HG03196 (cell line): ENCODE measurements around the gene TOX4.

Source experiments
- ATAC-seq: cut with Tn5 transposase; IDR thresholded peaks from one replicate; pipeline ENCODE4 v1.9.1; 2021; ENCODE audit not compliant: unreplicated experiment

TOX4 gene

DNA sequence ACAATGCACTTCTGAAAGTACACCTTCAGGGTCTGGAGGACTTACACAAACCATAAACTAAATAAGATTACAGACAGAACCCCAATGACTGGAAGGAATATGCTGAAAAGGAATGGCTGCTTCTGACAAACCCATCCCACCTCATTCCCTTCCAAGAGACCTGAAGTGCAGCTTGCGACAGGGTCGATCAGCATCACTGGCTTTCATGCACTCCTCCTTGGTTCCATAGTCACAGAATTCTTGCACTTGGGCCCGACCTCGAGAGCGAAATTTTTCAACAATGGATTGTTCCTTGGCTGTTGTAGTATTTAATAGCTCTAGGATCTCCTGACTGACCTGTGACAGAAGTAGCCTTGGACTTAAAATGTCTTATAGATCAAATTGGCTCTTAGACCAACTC lies 24.6 kb downstream of the TOX4 start:
- ATAC-seq: no peak

DNA sequence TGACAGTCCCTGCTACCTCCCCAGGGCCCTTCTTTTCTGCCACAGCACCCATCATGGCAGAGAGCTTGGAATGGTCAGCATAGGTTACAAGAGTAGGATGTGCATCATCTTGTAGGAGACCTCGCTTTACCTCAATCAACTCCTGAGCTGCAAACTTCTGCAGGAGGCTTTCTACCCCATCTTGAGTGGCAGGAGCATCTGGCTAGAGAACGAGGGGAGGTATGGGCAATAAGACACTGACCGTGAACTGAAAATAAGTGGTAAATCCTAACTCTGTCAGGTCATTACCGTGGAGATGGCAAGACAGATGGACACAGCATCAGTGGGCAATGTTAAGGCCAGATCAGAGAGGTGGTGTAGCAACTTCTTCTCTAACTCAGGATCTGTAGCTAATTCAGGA lies 26.4 kb downstream of the TOX4 start:
- ATAC-seq: no peak

DNA sequence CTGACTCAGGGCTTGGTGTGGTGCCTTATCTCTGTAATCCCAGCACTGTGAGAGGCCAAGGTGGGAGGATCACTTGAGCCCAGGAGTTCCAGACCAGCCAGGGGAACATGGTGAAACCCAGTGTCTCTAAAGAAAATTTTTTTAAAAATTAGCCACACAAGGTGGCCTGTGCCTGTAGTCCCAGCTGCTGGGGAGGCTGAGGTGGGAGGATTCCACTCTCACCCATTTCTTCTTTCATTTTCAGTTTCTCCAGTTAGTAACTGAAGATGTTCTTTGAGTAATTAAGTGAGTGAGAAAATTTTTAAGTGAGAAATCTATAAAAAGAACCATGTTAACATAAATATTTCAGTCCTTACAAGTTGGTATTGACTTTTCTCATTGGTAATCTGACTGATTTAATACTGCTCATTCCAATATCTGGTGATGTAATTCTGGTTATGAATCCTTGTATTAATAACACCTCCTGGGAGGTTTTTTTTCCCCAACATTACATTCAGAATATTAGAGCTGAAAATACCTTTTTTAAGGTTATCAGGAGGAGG lies 28.1 kb downstream of the TOX4 start:
- ATAC-seq: peak; percentile 75

DNA sequence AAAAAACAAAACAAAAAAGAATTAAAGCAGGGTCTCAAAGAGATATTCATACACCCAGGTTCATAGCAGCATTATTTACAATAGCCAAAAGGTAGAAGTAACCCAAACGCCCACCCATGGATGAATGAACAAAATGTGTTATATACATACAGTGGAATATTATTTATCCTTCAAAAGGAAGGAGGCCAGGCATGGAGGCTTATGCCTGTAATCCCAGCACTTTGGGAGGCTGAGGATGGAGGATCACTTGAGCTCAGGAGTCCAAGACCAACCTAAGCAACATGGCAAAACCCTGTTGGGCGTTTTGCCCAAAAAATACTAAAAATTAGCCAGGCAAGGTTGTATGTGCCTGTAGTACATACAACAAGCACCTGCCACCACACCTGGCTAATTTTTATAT lies 29.6 kb downstream of the TOX4 start:
- no peak for ATAC-seq

DNA sequence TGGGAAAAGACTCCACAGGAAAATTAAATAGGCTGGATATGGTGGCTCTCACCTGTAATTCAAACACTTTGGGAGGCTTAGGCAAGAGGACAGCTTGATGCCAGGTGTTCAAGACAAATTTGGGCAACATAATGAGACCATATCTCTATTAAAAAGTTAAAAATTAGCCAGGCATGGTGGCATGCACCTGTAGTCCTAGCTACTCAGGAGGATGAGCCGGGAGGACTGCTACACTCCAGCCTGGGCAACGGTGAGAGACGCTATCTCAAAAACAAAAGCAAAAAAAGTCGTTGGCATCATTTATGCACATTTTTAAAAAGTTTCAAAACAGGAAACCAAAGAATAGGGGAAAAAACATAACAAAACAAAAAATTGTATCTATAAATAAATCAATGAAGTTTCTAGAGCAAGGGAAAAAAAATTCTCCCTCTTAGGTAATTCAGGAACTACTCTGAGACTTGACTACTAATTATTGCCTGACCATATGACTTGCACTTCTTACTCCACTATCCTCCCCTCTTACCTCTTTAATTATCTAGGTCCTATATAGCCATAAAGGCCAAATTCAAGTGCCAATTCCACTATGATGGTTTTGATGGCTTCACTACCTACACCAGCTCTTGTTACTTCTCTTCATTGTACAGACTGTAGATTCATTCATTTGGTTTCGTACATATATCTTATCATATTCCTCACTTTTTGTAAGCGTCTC lies 32.6 kb downstream of the TOX4 start:
- no peak for ATAC-seq

DNA sequence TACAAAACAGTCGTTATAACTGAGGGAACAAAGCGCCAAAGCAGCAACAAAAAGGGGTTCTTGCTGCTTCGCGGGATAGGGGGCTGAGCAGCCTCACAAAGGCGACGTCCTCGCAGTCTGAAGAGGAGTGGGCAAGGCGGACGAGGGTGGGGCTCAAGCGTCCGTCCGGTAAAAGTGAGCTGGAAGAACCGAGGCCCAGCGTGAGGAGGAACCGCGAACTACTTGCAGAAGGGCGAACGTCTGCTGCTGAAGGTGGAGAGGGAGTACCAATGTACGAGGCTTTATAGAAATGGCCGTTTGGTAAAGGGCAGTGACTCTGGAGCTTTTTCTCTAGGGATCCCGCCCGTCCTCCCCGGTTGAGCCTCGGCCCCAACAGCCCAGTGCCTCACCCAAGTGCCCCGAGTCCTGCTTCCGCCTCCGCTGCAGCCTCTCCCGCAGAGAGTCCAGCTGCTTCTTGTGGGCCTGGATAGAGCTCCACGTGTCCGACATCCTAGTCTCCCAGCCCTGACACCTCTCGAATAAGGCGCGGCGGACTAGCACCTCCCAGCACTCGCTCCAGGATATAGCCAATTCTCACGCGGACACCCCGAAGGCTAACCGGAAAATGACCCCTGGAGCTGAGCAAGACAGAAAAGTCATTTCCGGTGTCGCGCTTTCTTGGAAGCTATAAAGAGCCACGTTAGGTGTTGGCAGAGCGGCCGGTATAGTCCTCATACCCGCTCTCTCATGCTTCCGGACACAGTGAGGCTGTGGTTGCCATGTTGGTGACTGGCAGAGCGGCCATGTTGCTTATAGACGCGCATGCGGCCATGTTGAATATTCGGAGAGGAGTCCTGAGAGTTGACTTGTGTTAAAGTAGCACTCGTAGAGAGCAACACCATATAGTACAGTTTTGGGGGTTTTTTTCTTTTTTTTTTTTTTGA lies 34.0 kb downstream of the TOX4 start, which contains the start of gene METTL3:
TSS of gene METTL3 (minus strand) at position 606 of the 923 bp plus-strand sequence. CDS start at position 489, 117 bp downstream.
- ATAC-seq: peak; percentile 99

DNA sequence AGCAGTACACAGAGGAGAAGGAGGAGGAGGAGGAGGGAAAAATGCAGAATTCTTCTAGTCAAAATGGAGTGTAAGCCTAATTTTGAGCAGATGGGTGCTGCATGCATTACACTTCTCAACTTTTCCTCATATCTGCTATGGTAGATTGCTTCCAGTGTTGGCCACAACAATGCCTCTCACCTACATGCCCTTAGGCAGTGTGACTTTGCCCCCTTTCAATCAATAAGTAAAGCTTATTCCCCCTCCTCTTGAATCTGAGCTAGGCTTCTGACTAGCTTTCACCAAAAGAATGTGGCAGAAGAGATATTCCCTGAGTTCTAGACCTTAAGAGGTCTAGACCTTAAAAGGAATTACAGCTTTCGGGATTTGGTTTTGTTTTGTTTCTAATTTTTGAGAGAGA lies 37.3 kb downstream of the TOX4 start:
- ATAC-seq: no peak

DNA sequence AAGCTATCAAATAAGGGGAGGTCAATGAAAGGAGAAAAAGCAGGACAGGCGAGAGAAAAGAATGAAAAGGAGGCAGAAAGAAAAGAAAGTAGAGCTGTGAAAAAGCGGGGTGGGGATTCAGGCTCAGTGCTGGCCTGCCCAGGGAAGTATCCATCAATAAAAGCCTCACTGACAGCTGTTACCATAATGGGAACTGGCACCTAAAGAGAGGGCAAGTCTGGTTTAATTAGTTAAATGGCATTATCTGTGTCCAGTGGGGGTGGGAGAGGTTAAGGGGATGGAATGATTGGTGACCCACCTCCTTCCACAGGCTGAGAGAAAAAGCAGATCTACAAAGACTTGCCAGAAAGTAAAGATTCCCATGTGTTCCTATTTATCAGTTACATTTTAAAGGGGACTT lies 41.7 kb downstream of the TOX4 start:
- no peak for ATAC-seq

DNA sequence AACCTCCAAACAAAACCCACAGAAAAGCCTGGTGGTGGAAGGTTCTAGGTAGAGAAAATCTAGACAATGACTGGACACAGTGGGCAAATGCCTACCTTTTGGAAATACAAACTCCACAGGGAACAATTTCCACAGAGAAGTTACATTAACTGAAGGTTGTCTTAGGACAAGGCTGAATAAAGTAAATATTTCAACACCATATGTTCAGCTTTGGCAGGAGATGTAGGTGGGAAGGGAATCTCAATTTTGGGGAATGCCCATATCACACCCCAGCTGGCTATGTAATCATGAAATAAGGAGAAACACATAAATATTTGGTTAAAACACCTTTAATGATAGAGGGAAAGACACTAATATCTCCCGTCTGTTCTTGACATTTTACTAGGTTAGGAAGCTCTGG lies 43.8 kb downstream of the TOX4 start:
- no peak for ATAC-seq

DNA sequence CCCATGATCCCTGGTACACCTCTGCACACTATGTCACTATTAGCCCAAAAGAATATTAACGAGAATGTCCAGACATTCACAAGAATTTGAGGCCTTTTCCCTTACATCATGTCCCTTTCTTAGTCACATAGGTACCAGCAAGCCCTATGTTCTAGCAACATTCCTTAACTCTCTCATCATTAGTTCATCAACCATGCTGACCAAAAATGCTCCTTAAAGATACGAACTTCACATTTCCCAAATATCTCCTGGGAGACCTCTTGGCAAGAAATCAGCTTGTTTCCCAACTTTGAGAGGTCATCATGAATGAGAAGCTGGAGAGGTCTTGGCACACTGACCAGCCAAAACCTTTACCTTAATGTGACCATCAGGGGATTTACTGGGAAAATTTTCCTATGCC lies 44.5 kb downstream of the TOX4 start:
- no peak for ATAC-seq

DNA sequence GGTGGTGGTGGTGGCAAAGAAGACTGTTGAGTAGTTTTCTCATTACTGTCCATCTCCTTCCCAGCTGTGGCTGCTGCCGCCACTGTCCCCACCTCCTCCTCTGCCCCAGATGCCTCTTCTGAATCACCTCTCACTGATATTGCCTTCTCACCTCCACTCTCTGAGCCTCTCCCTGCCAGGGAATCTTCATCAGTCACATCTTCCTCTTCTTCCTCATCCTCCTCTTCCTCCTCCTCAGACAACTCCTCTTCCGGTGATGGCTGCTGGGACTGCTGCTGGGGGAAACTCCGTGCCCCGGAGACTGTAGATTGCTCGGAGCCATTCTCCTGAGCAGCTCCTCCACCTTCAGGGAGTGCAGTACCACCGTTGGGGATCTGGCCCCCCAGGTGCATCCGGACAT lies 46.2 kb downstream of the TOX4 start:
- ATAC-seq: no peak

DNA sequence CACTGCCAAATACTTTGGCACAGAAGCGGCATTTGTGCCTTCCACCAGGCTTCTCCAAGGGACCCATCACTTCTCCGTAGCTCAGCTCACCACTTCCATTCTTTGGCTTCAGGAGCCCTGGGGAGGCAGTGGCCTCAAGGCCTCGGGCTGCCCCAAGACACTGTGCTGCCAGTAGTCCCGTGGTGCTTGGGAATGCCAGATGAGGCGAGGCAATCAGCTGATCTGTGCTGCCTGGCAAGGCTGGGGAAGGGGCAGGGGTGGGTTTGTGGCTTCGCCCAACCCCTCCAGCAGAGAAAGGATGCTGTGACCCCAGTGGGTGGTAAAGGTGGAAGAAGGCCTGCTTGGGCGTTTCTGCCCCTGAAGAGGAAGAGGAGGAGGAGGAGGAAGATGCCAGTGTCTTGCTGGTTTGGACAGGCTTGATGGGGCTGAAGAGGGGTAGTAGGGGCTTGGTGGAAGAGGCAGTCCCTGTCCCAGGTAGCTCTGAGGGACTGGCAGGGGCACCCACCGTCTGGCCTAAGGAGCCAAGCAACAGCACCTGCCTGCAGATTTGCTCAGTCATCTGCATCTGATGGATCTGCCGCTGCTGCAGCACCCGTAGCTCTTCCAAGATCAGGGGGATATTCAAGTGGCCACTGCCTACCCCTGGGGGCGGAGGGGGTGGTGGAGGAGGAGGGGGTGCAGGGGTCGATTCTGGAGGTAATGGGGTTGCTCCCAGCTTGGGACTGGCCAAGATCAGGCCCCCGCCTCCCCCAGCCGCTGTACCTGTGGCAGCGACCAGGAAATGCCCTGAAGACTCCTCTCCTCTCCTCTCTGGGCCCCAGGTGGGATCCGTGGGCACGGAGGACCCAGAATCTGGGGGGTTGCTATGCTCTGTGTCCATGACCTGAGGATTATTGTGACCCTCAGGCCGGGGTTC lies 47.8 kb downstream of the TOX4 start:
- no peak for ATAC-seq

DNA sequence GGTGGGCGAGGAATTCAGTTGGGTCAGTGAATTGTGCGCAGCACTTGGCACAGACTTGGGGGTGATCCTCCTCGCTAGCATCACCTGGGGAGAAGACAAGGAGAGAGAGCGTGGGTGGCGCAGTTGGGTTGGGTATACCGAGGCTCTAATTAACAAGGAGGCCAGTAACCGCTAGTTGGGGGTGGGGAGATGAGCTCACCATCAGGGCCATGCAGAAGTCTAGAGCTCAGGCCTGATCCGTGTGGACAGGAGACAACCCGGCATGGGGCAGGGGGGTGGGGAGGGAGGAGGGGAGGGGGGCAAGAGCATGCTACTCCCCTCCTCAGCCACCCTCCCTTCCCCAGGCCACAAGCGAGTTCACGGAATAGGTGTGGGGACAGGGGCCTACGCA lies 48.6 kb downstream of the TOX4 start:
- no peak for ATAC-seq

DNA sequence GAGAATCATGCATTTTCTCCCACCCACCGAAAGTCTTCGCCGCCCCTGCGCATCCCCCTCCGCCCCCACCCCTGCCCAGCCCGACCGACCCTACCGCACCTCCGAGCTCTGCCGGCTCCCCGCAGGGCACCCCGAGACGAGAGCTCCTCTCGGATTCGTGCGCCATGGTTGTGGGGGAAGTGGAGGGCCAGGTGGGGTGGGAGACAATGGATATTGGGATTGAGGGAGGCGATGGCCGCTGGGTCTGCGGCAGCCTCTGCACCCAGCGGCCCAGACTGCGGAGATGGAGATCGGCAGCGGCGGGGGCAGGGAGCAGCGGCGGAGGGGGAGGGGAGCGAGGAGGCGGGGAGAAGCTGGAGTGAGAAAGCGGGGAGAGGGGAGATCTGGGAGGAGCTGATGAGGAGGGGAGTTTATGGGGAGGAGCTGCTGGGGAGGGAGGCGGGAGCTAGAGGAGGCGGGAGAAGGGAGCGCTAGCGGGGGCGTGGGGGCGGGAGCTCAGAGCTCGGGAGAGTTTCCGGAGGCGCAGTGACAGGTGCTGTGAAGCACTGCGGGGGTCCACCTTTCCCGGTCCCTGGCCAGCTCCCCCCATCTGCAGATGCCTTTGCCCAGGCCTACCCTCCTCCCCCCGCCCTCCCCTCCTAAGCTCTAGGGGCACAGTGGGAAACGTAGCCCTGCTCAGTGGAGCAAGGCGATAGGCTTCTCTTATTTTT lies 49.1 kb downstream of the TOX4 start, which contains the start of gene SALL2:
TSS of gene SALL2 (minus strand) at position 385 of the 710 bp plus-strand sequence. CDS start at position 166, 219 bp downstream.
- ATAC-seq: no peak

DNA sequence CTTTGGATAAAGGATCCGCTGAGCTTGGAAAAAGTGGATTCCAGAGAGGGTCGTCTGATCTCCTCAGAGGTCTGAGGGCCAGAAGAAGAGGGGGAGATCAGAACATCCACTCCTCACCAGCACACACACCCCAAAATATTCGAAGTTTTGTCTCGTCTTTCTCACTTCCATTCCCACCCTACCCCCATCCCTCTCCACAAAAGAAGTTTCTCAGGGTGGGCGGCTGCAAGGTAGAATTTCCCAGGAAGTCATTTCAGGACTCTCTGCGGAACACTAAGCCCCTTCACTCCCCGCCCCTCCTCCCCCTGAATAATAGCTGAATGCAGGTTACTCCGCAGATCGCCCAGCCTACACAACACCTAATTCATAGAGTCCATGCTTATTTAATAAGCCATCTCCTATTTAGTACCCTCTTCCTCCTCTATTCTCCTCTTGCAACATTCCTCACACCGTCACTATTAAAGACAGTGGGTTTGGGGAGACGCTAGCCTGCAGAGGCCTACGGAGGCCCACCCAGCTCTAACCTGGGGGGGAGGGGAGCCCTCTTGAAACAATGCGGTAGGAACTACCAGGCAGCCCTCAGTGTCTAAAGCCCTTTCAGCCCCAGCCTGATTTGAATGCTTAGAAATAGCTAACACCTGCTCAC lies 49.8 kb downstream of the TOX4 start:
- no peak for ATAC-seq

DNA sequence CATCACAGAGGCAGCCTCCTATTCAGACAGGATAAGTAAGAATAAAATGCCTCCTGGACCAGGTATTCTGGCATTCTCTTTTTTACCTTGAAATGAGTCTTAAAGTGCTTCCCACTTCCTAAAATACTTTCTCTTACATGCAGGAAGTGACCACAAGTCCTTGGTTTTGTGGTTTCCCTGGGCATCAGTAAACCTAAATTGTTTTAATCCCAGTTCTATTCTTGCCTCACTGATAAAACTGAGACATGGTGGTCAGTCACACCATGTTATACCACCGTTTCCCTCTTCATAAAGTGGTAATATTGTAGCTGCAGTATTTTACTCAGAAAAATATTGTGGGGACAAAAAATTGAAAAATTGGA lies 50.3 kb downstream of the TOX4 start:
- ATAC-seq: no peak

DNA sequence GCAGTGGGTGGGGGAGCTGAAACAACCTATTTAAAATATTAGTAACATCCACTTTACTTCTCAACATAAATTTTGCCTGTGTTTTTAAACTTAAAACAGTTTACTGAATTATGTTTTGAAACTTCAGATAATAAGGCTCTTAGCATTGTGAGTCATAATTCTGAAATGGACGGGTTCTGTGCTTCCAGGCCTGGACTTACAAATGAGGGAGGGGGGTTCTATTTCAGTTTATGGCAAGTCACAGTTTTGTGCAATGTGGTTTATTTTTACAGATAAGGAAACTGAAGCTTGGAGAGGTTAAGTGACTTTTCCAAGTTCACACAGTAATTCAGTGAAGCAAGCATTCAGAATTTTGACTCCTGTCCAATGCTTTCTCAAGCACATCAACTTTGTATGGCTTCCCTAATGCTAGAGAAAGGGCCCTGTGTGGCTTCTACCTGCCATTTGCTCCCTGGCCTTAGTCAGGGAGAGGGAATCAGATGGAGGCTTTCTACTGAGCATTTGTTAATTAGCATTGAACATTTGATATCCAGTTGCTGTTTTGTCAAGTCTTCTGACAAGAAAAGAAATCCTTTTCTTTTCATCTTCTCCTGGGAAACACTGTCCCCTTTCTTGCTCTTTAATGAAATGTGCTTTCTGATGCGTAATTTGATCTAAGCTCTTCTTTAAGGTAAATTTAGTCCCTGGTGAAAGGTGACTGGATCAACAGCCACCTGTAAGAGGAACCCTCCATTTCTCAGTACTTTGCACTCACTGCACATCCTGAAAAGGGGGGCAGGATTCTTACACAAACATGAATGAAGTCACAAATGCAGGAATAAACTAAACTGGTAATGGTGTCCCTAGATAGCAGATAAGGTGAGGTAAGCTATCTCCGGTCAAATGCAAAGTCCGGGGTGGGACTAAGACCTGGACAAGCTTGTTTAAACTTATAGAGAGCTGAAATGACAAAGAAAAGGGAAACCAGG lies 51.7 kb downstream of the TOX4 start:
- ATAC-seq: no peak

DNA sequence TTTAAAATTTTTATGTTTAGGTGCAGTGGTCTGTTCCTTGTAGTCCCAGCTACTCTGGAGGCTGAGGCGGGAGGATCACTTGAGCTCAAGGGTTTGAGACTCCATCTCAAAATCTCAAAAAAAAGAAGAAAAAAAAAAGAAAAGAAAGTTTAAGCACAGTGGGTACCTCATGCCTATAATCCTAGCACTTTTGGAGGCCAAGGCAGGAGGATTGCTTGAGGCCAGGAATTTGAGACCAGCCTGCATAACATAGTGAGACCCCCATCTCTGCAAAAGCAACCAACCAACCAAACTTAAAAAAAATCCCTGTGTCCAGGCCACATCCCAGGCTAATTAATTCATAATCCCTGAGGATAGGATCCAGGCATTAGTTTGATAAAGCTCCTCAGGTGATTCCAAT lies 52.5 kb downstream of the TOX4 start:
- no peak for ATAC-seq

DNA sequence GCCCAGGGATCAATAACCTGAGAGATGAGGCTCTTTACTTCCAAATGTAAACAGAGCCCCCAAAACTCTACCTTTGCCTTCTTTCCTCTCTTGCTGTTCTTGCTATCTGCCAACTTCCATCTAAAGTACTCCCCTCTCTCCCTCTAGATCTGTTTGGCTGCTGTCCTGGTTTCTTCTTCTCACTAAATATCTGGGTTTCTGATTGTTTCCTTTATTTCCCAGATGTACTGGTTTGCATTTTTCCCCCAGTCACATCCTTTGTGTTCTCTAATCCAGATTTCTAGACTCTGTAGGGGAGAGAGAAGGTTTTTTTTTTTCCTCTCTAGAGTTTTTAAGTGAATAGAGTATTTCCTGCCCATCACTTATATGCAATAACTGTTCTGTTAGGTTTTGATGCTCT lies 56.3 kb downstream of the TOX4 start:
- ATAC-seq: no peak
